Measurements from ENCODE around the gene CLHC1. TPM values are rescaled to one million over a fixed set of nuclear protein-coding genes. Genes with fewer than 3 reads are reported as not detected.

CLHC1 gene
- total RNA-seq, 1 donor: 14.3 TPM

GRCh38 chr2:55164534-55165480 is 67.3 kb downstream of the CLHC1 start:
- H3K4me3 ChIP-seq (ENCODE audit: low read depth, low read length): no peak overlapping the region
- no peak for TF ChIP-seq CTCF (IDR thresholded peaks at IDR 0.05; ENCODE audit: insufficient read depth, low read length)
- no peak for DNase-seq (ENCODE audit: low read depth)

- TF ChIP-seq CTCF (IDR thresholded peaks at IDR 0.05; ENCODE audit: insufficient read depth, low read length): no peak
- no peak overlapping the region for H3K4me3 ChIP-seq (ENCODE audit: low read depth, low read length)
- DNase-seq (ENCODE audit: low read depth): no peak
These were observed 68.1 kb downstream of the CLHC1 start for GRCh38 chr2:55163941-55164390.

- no peak for TF ChIP-seq CTCF (IDR thresholded peaks at IDR 0.05; ENCODE audit: insufficient read depth, low read length)
- no peak overlapping the region for H3K4me3 ChIP-seq (ENCODE audit: low read depth, low read length)
- peak; percentile 73 for DNase-seq (ENCODE audit: low read depth)
These were observed 68.8 kb downstream of the CLHC1 start for GRCh38 chr2:55163274-55163721.

DNA sequence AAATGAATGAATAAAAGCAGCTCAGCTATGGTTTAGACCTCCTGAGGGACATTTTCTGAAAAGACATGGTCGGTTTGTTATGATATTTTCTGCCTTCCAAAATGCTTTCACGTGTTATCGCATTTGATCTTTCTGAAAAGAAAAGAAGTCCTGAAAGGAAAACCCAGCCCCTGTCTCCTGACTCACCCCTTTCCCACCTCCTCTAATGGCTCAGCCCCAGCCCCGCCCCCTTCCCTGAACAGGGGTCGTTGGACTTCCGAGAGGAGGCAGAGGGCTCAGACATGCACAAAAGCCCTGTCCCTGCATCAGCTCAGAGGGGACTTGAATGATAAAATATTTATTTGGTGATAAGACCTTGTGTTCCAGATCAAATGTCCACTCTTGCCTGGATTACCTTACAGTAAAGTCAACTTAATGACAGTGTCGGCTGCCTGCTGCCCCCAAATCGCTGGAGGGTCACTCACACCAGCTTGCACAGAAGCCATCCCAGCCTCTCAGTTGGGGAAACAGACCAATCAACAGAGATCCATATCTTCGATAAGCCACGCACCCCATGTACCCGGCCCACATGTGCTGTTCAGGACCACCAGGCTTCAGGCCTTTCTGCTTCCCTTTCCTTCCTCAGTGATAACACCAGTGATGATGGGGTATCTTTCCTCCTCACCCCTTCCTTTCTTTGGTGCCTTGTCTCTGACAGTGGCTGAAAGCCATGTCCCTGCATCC is 69.6 kb downstream of the CLHC1 start:
- no peak overlapping the region for H3K4me3 ChIP-seq (ENCODE audit: low read depth, low read length)
- TF ChIP-seq CTCF (IDR thresholded peaks at IDR 0.05; ENCODE audit: insufficient read depth, low read length): no peak
- DNase-seq (ENCODE audit: low read depth): no peak

DNA sequence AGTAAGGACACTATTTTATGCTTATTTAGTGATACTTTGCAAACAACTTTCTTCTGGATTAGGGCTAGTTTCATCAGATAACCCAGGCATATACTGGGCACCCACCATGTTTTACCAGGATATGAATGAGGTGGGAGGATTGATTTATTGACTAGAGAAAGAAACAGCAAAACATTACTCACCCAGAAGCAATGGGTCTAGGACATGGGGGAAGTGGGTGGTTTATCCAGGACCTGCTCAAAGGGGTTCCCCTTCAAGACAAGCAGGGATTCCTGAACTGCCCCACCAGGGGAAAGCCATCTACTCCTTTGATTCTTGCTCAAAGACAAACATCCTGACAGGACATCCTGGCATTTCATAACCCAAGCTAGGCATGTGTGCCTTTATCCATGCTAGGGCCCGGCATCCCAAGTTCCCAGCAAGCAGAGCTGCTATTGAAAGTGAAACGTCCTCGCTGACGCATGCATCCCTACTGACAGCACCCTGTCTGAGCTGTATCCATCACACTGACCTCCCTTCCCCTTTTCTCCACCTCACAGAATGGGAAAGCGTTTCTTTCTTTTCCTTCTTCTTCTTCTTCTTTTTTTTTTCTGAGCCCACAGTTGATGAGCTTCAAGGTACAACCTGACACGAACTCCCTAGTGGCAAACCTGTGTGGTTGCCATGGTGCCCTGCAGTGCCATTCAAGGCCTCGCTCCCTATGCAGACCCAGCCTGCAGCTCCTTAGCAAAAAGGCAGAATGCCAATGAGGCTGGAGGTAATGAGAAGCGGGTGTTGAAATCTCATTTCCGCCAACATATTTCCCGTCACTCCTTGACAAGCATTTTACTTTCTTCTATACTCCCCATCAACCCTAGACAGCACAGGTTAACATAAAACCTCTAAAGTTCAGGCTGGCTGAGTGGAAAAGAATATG is 70.5 kb downstream of the CLHC1 start:
- no peak for TF ChIP-seq CTCF (IDR thresholded peaks at IDR 0.05; ENCODE audit: insufficient read depth, low read length)
- no peak overlapping the region for H3K4me3 ChIP-seq (ENCODE audit: low read depth, low read length)
- DNase-seq (ENCODE audit: low read depth): no peak

- H3K4me3 ChIP-seq (ENCODE audit: low read depth, low read length): no peak overlapping the region
- no peak for TF ChIP-seq CTCF (IDR thresholded peaks at IDR 0.05; ENCODE audit: insufficient read depth, low read length)
- no peak for DNase-seq (ENCODE audit: low read depth)
These were observed 71.7 kb downstream of the CLHC1 start for GRCh38 chr2:55160422-55160821.

All from fibroblast of the aortic adventitia (primary cell).